ENCODE measurements around the gene GJC2. TPM values are rescaled to one million over a fixed set of nuclear protein-coding genes. Genes with fewer than 3 reads are reported as not detected.

The GJC2 gene
- total and polyA plus RNA-seq, 2 donors = 1.2 to 1.5 TPM

DNA sequence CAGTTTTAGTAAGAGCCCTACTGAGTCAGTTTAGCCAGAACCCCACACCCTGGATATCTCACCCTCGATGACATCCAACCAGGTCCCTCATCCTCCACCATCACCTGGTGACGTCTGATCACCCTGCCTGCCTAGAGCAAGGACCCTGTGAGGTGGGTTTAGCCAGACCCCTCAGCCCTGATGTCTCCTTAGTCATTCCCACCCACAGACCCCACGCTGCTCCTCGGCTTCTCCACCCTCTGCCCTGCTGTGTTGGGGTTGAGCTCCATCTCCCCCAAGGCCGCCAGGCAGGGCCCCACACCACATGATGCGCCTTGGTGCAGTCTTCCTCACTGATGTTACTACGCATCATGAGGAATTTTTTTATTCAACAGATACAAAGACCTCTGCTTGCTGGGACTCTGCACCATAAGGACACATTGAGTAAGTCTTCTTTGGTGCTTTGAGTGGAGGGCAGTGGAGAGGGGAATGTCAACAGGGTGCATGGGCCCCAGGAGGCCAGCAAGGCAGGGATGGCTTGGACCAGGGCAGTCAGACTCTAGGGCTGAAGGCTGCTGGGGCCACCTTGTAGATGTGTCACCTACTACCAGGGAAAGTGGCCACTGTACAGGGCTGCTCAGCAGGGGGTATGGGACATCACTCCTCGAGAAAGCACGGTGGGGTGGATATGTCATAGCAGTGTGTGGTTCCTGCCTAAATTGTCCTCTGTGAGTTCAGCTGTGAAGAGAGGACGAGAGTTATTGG lies 14.2 kb downstream of the GJC2 start:
- H3K27me3 ChIP-seq (ENCODE audit: control insufficient read depth in 2 of 2, insufficient read depth in 1 of 2, low read length in 1 of 2) = peaks cover 0 to 9% of the 10 kb centered on the region in 2 donors
- H3K9me3 ChIP-seq (ENCODE audit: control insufficient read depth in 2 of 2, insufficient read depth in 1 of 2, low read length in 1 of 2) = no peaks in the 10 kb centered on the region
- H3K36me3 ChIP-seq (ENCODE audit: control insufficient read depth in 2 of 2, insufficient read depth in 2 of 2, low read length in 1 of 2) = peaks cover 4 to 5% of the 10 kb centered on the region in 2 donors
- DNase-seq (ENCODE audit: low read depth in 6 of 9, low spot score in 9 of 9) = no peak
- no peak overlapping the region for H3K4me3 ChIP-seq (ENCODE audit: low read length in 2 of 2)
- H3K4me1 ChIP-seq (ENCODE audit: control insufficient read depth in 2 of 2, insufficient read depth in 2 of 2, low read length in 2 of 2) = peaks cover 6 to 48% of the 10 kb centered on the region in 2 donors
- no peak overlapping the region for H3K27ac ChIP-seq (ENCODE audit: low read depth in 1 of 2, low read length in 1 of 2)
- WGBS = 98% methylated on average over 10 of the region's 10 CpGs

DNA sequence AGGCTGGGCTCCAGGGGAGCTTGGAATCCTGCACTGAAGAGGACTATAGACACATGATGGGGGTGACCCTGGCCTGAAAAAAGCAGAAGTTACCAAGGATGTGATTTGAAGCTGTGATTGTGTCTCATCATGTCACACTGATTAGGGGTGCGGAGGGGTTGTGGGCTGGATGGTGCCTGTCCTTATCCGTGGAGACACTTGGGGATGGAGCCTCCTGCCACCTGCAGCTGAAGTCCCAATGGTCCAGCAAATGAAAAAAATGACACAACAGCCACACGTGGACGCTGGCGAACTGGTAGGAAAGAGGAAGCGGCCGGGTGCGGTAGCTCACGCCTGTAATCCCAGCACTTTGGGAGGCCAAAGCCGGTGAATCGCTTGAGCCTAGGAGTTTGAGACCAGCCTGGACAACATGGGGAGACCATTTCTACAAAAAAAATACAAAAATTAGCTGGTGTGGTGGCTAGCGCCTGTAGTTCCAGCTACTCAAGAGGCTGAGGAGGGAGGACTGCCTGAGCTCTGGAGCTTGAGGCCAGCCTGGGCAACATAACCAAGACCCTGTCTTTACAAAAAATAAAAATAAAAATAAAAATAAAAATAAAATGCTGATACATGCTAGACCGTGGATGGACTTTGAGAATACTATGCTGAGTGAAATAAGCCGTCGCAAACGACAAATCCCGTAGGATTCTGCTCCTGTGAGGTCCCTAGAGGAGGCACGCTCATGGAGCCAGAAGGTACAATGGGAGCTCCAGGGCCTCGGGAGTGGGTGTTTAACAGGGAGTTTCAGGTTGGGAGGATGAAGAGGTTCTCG lies 15.0 kb downstream of the GJC2 start:
- peaks cover 6 to 48% of the 10 kb centered on the region in 2 donors for H3K4me1 ChIP-seq (ENCODE audit: control insufficient read depth in 2 of 2, insufficient read depth in 2 of 2, low read length in 2 of 2)
- WGBS = 62% methylated on average over 20 of the region's 20 CpGs
- H3K9me3 ChIP-seq (ENCODE audit: control insufficient read depth in 2 of 2, insufficient read depth in 1 of 2, low read length in 1 of 2) = no peaks in the 10 kb centered on the region
- H3K4me3 ChIP-seq (ENCODE audit: low read length in 2 of 2) = peak overlapping the region; percentile 64 to 86
- H3K27me3 ChIP-seq (ENCODE audit: control insufficient read depth in 2 of 2, insufficient read depth in 1 of 2, low read length in 1 of 2) = peaks cover 0 to 3% of the 10 kb centered on the region in 2 donors
- DNase-seq (ENCODE audit: low read depth in 6 of 9, low spot score in 9 of 9) = no peak
- peaks cover 4 to 5% of the 10 kb centered on the region in 2 donors for H3K36me3 ChIP-seq (ENCODE audit: control insufficient read depth in 2 of 2, insufficient read depth in 2 of 2, low read length in 1 of 2)
- H3K27ac ChIP-seq (ENCODE audit: low read depth in 1 of 2, low read length in 1 of 2) = peak overlapping the region; percentile 90 to 91

DNA sequence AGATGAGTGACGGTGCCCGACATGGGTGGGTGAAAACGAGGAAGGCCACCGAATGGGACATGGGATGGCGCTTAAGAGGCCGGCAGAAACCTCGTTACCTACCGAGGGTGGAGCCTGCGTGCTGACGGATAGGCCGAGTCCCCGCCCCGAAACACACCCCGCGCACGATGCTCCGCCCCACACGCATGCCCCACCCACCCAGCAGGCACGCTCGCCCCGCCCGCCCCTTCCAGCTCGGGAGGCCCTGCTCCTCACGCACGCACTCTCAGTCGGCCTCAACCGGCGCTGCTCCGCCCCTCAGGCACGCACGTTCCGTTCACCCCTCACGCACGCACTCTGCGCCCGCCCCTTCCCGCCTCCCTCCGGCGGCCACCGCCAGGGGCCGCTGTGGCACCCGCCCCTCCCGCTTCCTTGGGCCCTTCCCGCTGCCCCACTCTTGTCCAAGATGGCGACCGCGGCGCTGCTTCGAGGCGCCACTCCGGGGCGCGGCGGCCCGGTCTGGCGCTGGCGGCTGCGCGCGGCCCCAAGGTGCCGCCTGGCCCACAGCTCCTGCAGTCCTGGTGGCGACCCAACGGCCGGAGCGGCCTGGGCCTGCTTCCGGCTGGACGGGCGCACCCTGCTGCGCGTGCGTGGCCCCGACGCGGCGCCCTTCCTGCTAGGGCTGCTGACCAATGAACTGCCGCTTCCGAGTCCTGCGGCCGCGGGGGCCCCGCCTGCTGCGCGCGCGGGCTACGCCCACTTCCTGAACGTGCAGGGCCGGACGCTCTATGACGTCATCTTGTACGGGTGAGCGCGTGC lies 15.8 kb downstream of the GJC2 start, which contains the start of gene IBA57:
TSS of gene IBA57 (plus strand) at position 433 of the 798 bp plus-strand sequence. CDS start at position 446, 13 bp downstream.
- Histone ChIP-seq H3K4me1 (ENCODE audit: control insufficient read depth in 2 of 2, insufficient read depth in 2 of 2, low read length in 2 of 2) (peaks cover 6 to 48% of the 10 kb centered on the region in 2 donors), H3K27ac (ENCODE audit: low read depth in 1 of 2, low read length in 1 of 2) (peak within 1 kb of the TSS; percentile 92 to 100), H3K4me3 (ENCODE audit: low read length in 2 of 2) (peak within 1 kb of the TSS; percentile 64 to 86), H3K36me3 (ENCODE audit: control insufficient read depth in 2 of 2, insufficient read depth in 2 of 2, low read length in 1 of 2) (peaks cover 4 to 5% of the 10 kb centered on the region in 2 donors), H3K27me3 (ENCODE audit: control insufficient read depth in 2 of 2, insufficient read depth in 1 of 2, low read length in 1 of 2) (peaks cover 0 to 3% of the 10 kb centered on the region in 2 donors), H3K9me3 (ENCODE audit: control insufficient read depth in 2 of 2, insufficient read depth in 1 of 2, low read length in 1 of 2) (no peaks in the 10 kb centered on the region)
- DNase-seq (ENCODE audit: low read depth in 6 of 9, low spot score in 9 of 9) = peak; percentile 93 to 99 (median 99)
- under 1% methylated on average over 93 of the region's 93 CpGs for WGBS

DNA sequence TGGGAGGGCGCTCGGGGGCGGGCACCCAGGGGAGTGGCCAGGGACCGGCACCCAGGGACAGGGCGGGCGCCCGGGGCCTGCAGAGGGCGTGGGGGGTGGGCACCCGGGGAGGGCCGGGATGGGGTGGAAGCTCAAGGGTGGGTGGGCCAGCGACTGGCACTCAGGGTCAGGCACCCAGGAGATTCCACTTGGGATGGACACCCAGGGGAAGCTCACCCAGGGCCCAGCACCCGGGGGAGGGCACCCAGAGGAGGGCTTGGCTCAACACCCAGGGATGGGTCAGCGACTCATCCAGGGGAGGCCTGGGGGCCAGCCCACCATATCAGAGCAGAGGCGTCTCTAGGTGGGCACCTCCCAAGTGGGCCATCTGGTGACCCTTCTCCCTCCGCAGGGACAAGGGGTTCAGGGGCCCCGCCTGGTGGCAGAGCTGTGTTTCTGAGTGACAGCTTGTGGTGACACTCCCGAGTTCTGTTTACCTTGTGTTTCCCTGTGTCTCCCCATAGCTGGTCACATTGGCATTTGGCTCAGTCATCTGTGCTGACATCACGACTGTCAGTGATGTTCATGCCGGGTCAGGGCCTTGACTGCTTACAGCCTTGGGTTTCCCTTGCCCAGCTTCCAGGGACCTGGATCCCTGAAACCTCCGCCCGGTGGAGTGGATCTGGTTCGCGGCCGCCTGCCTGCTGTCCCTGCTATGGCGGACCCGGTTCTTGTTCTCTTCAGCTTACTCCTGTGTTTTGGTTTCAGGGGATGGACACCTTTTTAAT lies 16.6 kb downstream of the GJC2 start:
- WGBS = 24% methylated on average over 26 of the region's 26 CpGs
- peaks cover 6 to 41% of the 10 kb centered on the region in 2 donors for H3K4me1 ChIP-seq (ENCODE audit: control insufficient read depth in 2 of 2, insufficient read depth in 2 of 2, low read length in 2 of 2)

DNA sequence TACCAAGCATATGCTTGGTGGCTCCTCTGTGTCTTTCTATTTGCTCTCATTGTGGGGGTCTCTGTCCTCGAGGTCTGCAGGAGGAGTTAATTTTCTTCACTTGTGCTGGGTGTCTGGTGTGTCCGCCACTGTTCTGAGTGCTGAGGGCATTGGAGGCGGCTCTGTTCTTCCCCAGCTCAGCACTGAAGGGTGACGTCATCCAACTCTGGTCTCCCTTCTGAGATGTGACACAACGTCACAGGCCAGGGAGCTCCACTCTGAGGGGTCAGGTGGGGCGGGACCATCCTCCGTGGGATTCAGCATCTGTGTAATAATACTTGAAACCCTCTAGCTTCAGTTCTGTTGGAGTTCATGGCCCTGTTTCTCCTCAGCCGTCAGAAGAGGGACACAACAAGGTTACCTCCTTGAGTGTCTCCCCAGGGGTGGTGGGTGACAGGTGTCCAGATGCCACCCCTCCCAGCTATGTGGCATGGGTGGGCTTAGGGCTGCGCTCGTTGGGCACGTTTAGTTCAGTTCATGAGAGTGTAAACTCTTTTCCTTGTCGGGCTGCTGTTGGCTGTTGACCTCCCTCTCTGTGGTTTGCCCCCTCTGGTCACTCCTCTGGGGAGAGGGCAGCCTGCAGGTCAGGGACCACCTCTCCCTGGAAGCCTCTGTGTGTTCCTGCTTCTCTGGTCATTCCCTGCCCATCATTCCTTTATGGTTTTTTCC lies 19.0 kb downstream of the GJC2 start:
- Histone ChIP-seq H3K4me3 (ENCODE audit: low read length in 2 of 2) (no peak overlapping the region), H3K27me3 (ENCODE audit: control insufficient read depth in 2 of 2, insufficient read depth in 1 of 2, low read length in 1 of 2) (no peaks in the 10 kb centered on the region), H3K9me3 (ENCODE audit: control insufficient read depth in 2 of 2, insufficient read depth in 1 of 2, low read length in 1 of 2) (no peaks in the 10 kb centered on the region), H3K27ac (ENCODE audit: low read depth in 1 of 2, low read length in 1 of 2) (no peak overlapping the region), H3K36me3 (ENCODE audit: control insufficient read depth in 2 of 2, insufficient read depth in 2 of 2, low read length in 1 of 2) (peaks cover 4 to 5% of the 10 kb centered on the region in 2 donors), H3K4me1 (ENCODE audit: control insufficient read depth in 2 of 2, insufficient read depth in 2 of 2, low read length in 2 of 2) (peaks cover 0 to 19% of the 10 kb centered on the region in 2 donors)
- 96% methylated on average over 12 of the region's 12 CpGs for WGBS
- DNase-seq (ENCODE audit: low read depth in 6 of 9, low spot score in 9 of 9) = no peak

More for the DNA sequence above, 16.6 kb downstream of the GJC2 start:
- H3K27ac ChIP-seq (ENCODE audit: low read depth in 1 of 2, low read length in 1 of 2) = peak overlapping the region; percentile 77 to 92
- DNase-seq (ENCODE audit: low read depth in 6 of 9, low spot score in 9 of 9) = peak in 4 of 9 donors; percentile 45 to 76 (median 60)
- H3K27me3 ChIP-seq (ENCODE audit: control insufficient read depth in 2 of 2, insufficient read depth in 1 of 2, low read length in 1 of 2) = peaks cover 0 to 3% of the 10 kb centered on the region in 2 donors
- no peaks in the 10 kb centered on the region for H3K9me3 ChIP-seq (ENCODE audit: control insufficient read depth in 2 of 2, insufficient read depth in 1 of 2, low read length in 1 of 2)
- H3K4me3 ChIP-seq (ENCODE audit: low read length in 2 of 2) = peak overlapping the region; percentile 62 to 86
- peaks cover 4 to 5% of the 10 kb centered on the region in 2 donors for H3K36me3 ChIP-seq (ENCODE audit: control insufficient read depth in 2 of 2, insufficient read depth in 2 of 2, low read length in 1 of 2)

DNA sequence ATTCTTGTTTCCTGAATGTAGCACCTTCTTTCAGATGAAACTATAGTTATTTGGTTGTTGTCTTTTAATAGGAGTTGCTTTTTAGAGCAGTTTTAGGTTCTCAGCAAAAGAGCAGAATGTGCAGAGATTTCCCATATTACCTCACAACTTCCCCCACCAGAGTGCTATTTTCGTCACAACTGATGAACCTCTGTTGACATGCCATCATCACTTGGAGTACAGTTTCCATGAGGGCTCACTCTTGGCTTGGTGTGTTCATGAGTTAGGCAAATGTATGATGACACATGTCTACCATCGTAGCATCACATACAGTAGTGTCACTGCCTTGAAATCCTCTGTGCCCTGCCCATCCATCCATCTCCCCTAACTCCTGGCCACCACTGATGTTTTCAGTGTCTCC lies 19.6 kb downstream of the GJC2 start:
- DNase-seq (ENCODE audit: low read depth in 6 of 9, low spot score in 9 of 9) = no peak
- no peak overlapping the region for H3K4me3 ChIP-seq (ENCODE audit: low read length in 2 of 2)

DNA sequence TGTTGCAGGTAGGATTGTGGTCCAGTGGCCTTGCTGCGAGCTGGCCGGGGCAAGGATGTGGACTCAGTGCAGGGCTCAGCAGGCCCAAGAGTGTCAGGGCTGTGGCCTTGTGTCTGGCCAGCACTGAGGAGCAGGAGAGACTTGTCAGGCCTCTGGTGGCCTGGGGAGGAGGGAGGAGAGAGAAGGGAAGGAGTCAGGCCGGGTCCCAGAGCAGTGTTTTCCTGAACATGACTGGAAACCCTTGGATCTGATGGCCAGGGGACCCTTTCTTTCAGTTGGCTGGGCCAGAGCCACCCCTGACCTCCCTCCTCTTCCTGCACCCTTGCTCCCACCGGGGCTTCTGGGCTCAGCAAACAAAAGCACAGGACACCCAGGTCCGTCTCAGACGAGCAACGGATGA lies 20.9 kb downstream of the GJC2 start:
- H3K27me3 ChIP-seq (ENCODE audit: control insufficient read depth in 2 of 2, insufficient read depth in 1 of 2, low read length in 1 of 2) = no peaks in the 10 kb centered on the region
- H3K9me3 ChIP-seq (ENCODE audit: control insufficient read depth in 2 of 2, insufficient read depth in 1 of 2, low read length in 1 of 2) = peaks cover 0 to 6% of the 10 kb centered on the region in 2 donors
- no peak overlapping the region for H3K27ac ChIP-seq (ENCODE audit: low read depth in 1 of 2, low read length in 1 of 2)
- H3K4me3 ChIP-seq (ENCODE audit: low read length in 2 of 2) = no peak overlapping the region
- no peak for DNase-seq (ENCODE audit: low read depth in 6 of 9, low spot score in 9 of 9)
- WGBS = 94% methylated on average over 7 of the region's 7 CpGs
- H3K36me3 ChIP-seq (ENCODE audit: control insufficient read depth in 2 of 2, insufficient read depth in 2 of 2, low read length in 1 of 2) = peaks cover 11 to 15% of the 10 kb centered on the region in 2 donors
- H3K4me1 ChIP-seq (ENCODE audit: control insufficient read depth in 2 of 2, insufficient read depth in 2 of 2, low read length in 2 of 2) = peaks cover 0 to 6% of the 10 kb centered on the region in 2 donors

More for the DNA sequence above, 19.6 kb downstream of the GJC2 start:
- Histone ChIP-seq H3K27ac (ENCODE audit: low read depth in 1 of 2, low read length in 1 of 2) (no peak overlapping the region), H3K4me1 (ENCODE audit: control insufficient read depth in 2 of 2, insufficient read depth in 2 of 2, low read length in 2 of 2) (peaks cover 0 to 15% of the 10 kb centered on the region in 2 donors), H3K27me3 (ENCODE audit: control insufficient read depth in 2 of 2, insufficient read depth in 1 of 2, low read length in 1 of 2) (no peaks in the 10 kb centered on the region), H3K9me3 (ENCODE audit: control insufficient read depth in 2 of 2, insufficient read depth in 1 of 2, low read length in 1 of 2) (peaks cover 0 to under 1% of the 10 kb centered on the region in 2 donors), H3K36me3 (ENCODE audit: control insufficient read depth in 2 of 2, insufficient read depth in 2 of 2, low read length in 1 of 2) (peaks cover 4 to 5% of the 10 kb centered on the region in 2 donors)
- WGBS = 97% methylated on average over 2 of the region's 2 CpGs

All from thymus (tissue), 11 donors.